CD4-positive, alpha-beta memory T cell (primary cell): ENCODE data around the gene ALOX5. TPM values are rescaled to one million over a fixed set of nuclear protein-coding genes. Genes with fewer than 3 reads are reported as not detected.

Experiments
- CTCF ChIA-PET: fragments of 350-600 bp; sonication (Branson Sonifier 250); formaldehyde crosslinking; loops from one replicate; lab custom pipeline; 2021; ENCODE audit warnings: inconsistent platforms; ENCODE audit not compliant: partially characterized antibody; lab: Charles Lee
- POLR2A ChIA-PET: fragments of 350-600 bp; sonication (Branson Sonifier 250); formaldehyde crosslinking; loops from one replicate; lab custom pipeline; 2021; ENCODE audit not compliant: partially characterized antibody; lab: Charles Lee
- DNase-seq, 5 donors: peaks; one replicate each; pipeline versions ENCODE4 v3.0.0 to v3.0.0-alpha.2; 2020 to 2022; ENCODE audit warnings: mixed read lengths in 1 of 5
- H3K27ac ChIP-seq: one replicate; pipeline ENCODE4 v1.7.0; 2013; ENCODE audit warnings: low read depth, low read length
- H3K27me3 ChIP-seq: 2 replicates; pipeline ENCODE4 v1.7.0; 2013; ENCODE audit warnings: mild to moderate bottlenecking, low read length, moderate library complexity; ENCODE audit not compliant: insufficient read depth
- H3K36me3 ChIP-seq: 2 replicates; pipeline ENCODE4 v1.7.0; 2013; ENCODE audit warnings: mild to moderate bottlenecking, low read length, moderate library complexity; ENCODE audit not compliant: insufficient read depth
- H3K4me1 ChIP-seq: 2 replicates; pipeline ENCODE4 v1.7.0; 2013; ENCODE audit warnings: mild to moderate bottlenecking, low read length, moderate library complexity; ENCODE audit not compliant: insufficient read depth
- H3K4me3 ChIP-seq, 2 donors: one replicate each; pipeline ENCODE4 v1.7.0; 2013; ENCODE audit warnings: low read length in 2 of 2, mild to moderate bottlenecking in 1 of 2
- H3K9me3 ChIP-seq, 2 donors: one replicate each; pipeline ENCODE4 v1.7.0; 2013; ENCODE audit warnings: low read length in 2 of 2, control low read depth in 1 of 2; ENCODE audit not compliant: control insufficient read depth in 1 of 2
- H3K27ac Mint-ChIP-seq, 7 donors: one replicate each; pipeline ENCODE4 v1.8.0; 2020 to 2021; ENCODE audit warnings: mixed read lengths in 7 of 7, mild to moderate bottlenecking in 6 of 7, inconsistent platforms in 3 of 7, moderate library complexity in 3 of 7
- H3K27me3 Mint-ChIP-seq, 2 donors: one replicate each; pipeline ENCODE4 v1.8.0; 2020 to 2021; ENCODE audit warnings: mixed read lengths in 2 of 2
- H3K36me3 Mint-ChIP-seq, 2 donors: one replicate each; pipeline ENCODE4 v1.8.0; 2020 to 2021; ENCODE audit warnings: mixed read lengths in 2 of 2, inconsistent platforms in 1 of 2, mild to moderate bottlenecking in 1 of 2
- H3K4me1 Mint-ChIP-seq, 4 donors: one replicate each; pipeline ENCODE4 v1.8.0; 2020 to 2021; ENCODE audit warnings: mixed read lengths in 4 of 4, mild to moderate bottlenecking in 1 of 4
- H3K4me3 Mint-ChIP-seq, 8 donors: one replicate each; pipeline ENCODE4 v1.8.0; 2020 to 2021; ENCODE audit warnings: mixed read lengths in 8 of 8, mild to moderate bottlenecking in 7 of 8, moderate library complexity in 6 of 8, inconsistent platforms in 3 of 8
- H3K9me3 Mint-ChIP-seq, 8 donors: one replicate each; pipeline ENCODE4 v1.8.0; 2020 to 2021; ENCODE audit warnings: mixed read lengths in 8 of 8, mild to moderate bottlenecking in 5 of 8, inconsistent platforms in 3 of 8, moderate library complexity in 1 of 8
- intact Hi-C: fragments of 100-400 bp; cut with micrococcal nuclease; formaldehyde crosslinking; loops from one replicate; pipeline ENCODE4 v1.15.1; 2023
- polyA plus RNA-seq, 2 donors: library from polyadenylated mRNA; unstranded; fragments of 300-500 nt; fragmentation: Illumina TruSeq; gene quantifications; one replicate each; pipeline ENCODE4 v1.2.3, GENCODE V29; 2021
- total RNA-seq, 2 experiments: library from RNA; stranded (reverse); gene quantifications; one replicate each; pipeline ENCODE4 v1.2.3, GENCODE V29; 2021

ALOX5 gene
- total and polyA plus RNA-seq, 4 experiments from 2014 or later = 3.1 to 30.3 (median 9.3) TPM

DNA sequence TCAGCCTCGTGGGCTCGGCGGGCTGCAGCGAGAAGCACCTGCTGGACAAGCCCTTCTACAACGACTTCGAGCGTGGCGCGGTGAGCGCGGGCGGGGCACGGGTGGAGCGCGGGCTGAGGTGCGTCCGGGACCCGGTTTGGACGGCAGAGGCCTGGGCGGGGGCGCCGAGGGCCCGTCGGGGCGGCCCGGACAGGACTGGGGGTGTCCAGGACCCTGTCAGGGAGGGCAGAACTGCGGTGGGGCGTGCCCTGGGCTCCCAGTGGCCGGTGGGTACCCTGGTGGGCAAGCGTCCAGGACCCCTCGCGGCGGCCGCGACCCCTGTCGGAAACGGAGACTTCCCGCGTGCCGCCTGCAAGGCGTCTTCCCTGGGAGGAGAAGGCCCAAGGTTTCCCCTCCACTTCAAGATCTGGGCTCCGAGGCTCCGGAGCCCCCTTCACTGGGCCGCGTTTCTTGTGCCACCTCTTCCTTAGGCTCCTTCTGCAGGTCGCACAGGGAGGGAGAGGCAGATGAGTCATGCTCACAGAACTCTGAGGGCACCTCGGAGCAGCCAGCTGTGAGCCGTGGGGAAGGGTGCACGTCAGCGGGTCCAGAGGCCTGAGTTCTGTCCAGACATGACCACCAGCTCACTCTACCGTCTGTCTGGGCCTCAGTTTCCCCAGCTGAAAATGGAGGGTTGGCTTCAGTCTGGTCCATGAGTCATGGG lies 485 bp downstream of the ALOX5 start:
- H3K27ac Mint-ChIP-seq = peak overlapping the region in 1 of 7 donors; percentile 22
- no peaks in the 10 kb centered on the region for H3K9me3 Mint-ChIP-seq
- H3K9me3 ChIP-seq = no peaks in the 10 kb centered on the region
- DNase-seq = peak in 3 of 5 donors; percentile 10 to 15 (median 10)
- H3K27ac ChIP-seq = no peak overlapping the region
- H3K4me1 Mint-ChIP-seq = peaks cover 11 to 28% (median 20%) of the 10 kb centered on the region in 4 donors
- no peaks in the 10 kb centered on the region for H3K36me3 ChIP-seq
- H3K4me3 Mint-ChIP-seq = peak overlapping the region; percentile 43 to 79 (median 72)
- peaks cover 10 to 13% of the 10 kb centered on the region in 2 donors for H3K27me3 Mint-ChIP-seq
- H3K4me1 ChIP-seq = peaks cover 20% of the 10 kb centered on the region
- peaks cover 4% of the 10 kb centered on the region for H3K27me3 ChIP-seq
- H3K4me3 ChIP-seq = peak overlapping the region in 1 of 2 donors; percentile 7
- CTCF ChIA-PET = no interaction called here
- intact Hi-C loops = no loop called here
- POLR2A ChIA-PET = interaction anchor here (1.0 to 2.1 kb wide), 3 partner anchors 10 to 45 kb away, joined by 3 to 8 read pairs (median 3); no protein-coding TSS in a partner anchor
- H3K36me3 Mint-ChIP-seq = no peaks in the 10 kb centered on the region

DNA sequence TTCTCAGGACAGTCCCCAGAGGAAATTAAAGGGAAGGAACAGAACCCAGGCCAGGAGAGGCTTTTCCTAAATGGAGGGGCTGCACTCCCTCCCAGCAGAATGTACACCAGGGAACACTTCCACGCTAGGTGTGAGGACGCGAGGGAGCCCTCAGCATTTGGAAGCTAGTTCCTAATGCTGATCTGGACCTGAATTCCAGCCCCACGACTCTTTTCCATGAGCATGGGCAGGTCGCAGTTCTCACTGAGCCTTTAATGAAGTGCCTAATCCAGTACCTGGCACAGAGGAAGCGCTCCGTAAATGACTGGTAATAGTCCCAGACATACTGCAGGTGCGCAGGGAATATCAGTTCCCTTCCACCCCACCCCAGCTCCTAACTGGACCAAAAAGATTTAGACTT lies 1.1 kb downstream of the ALOX5 start:
- intact Hi-C loops = no loop called here
- peaks cover 11 to 28% (median 20%) of the 10 kb centered on the region in 4 donors for H3K4me1 Mint-ChIP-seq
- H3K27me3 Mint-ChIP-seq = peaks cover 10 to 11% of the 10 kb centered on the region in 2 donors

DNA sequence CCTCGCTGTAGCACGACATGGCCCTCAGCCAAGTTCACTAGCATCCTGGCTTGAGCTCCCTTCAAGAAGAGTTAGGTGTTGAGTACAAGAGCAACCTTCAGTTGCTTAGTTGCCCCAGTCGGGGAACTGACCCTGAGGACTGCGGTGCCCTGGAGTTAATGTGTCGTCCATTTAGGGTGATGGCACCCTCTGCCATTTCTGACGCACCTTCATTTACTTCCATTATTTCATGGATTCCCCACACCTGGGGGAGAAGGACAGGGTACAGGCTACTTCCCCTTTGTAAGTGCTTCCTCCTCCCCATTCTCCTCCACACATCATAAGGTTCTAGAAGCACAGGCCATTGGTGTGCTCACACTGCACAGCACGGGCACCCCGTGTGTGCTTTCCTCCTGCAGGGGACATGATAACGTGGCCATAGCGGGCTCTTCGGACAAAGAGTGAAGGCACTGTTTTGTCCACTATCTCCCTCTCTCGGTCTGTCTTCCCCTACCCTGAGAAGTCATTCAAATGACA lies 1.8 kb downstream of the ALOX5 start:
- CTCF ChIA-PET = no interaction called here
- peak overlapping the region in 3 of 7 donors; percentile 27 to 79 (median 57) for H3K27ac Mint-ChIP-seq

More for the DNA sequence above, 1.1 kb downstream of the ALOX5 start:
- Histone ChIP-seq H3K36me3 (no peaks in the 10 kb centered on the region), H3K4me1 (peaks cover 20% of the 10 kb centered on the region), H3K27ac (no peak overlapping the region), H3K4me3 (peak overlapping the region in 1 of 2 donors; percentile 7), H3K9me3 (no peaks in the 10 kb centered on the region), H3K27me3 (peaks cover 4% of the 10 kb centered on the region)
- Mint-ChIP-seq H3K4me3 (peak overlapping the region; percentile 69 to 79 (median 73)), H3K36me3 (no peaks in the 10 kb centered on the region), H3K27ac (peak overlapping the region in 2 of 7 donors; percentile 22 to 57), H3K9me3 (no peaks in the 10 kb centered on the region)
- DNase-seq = no peak
- POLR2A ChIA-PET = interaction anchor here (1.0 to 2.1 kb wide), 3 partner anchors 10 to 44 kb away, joined by 3 to 8 read pairs (median 3); no protein-coding TSS in a partner anchor
- CTCF ChIA-PET = no interaction called here

DNA sequence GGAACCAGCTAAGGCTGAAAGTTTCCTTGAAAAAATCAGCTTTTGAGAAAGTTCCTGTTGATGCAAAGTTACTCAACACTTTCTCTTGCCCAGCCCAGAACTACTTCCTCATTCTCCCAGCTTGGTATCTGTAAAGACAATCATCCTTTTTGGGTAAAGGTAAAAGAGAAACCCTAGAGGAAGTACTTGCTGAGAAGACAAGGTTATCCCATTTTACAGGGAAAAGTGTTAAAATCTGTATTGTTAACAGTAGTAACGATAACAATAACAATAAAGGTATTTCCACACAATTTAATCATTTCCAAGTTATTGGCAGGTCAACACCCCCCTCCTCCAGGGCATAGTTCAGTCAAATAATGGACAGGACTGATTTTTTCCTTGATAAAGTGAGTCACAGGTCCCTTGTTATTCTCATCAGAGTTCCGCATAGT lies 2.4 kb downstream of the ALOX5 start:
- Mint-ChIP-seq H3K9me3 (no peaks in the 10 kb centered on the region), H3K36me3 (no peaks in the 10 kb centered on the region), H3K27ac (no peak overlapping the region), H3K4me1 (peaks cover 11 to 28% (median 20%) of the 10 kb centered on the region in 4 donors), H3K27me3 (peaks cover 7 to 9% of the 10 kb centered on the region in 2 donors), H3K4me3 (peak overlapping the region in 1 of 8 donors; percentile 71)
- H3K4me1 ChIP-seq = peaks cover 20% of the 10 kb centered on the region
- CTCF ChIA-PET = no interaction called here
- H3K27ac ChIP-seq = no peak overlapping the region
- H3K4me3 ChIP-seq = no peak overlapping the region
- no peaks in the 10 kb centered on the region for H3K36me3 ChIP-seq
- H3K9me3 ChIP-seq = no peaks in the 10 kb centered on the region
- intact Hi-C loops = no loop called here
- POLR2A ChIA-PET = interaction anchor here (2.1 kb wide), 1 partner anchor 43 kb away, joined by 8 read pairs; no protein-coding TSS in a partner anchor
- peaks cover 4% of the 10 kb centered on the region for H3K27me3 ChIP-seq
- DNase-seq = no peak

More for the DNA sequence above, 1.8 kb downstream of the ALOX5 start:
- peaks cover 11 to 28% (median 20%) of the 10 kb centered on the region in 4 donors for H3K4me1 Mint-ChIP-seq
- no peaks in the 10 kb centered on the region for H3K9me3 Mint-ChIP-seq
- H3K27me3 Mint-ChIP-seq = peaks cover 7 to 9% of the 10 kb centered on the region in 2 donors
- H3K4me3 Mint-ChIP-seq = peak overlapping the region in 7 of 8 donors; percentile 49 to 76 (median 57)
- no peak overlapping the region for H3K27ac ChIP-seq
- H3K4me3 ChIP-seq = no peak overlapping the region
- no peak for DNase-seq
- H3K36me3 ChIP-seq = no peaks in the 10 kb centered on the region
- peaks cover 4% of the 10 kb centered on the region for H3K27me3 ChIP-seq
- no peaks in the 10 kb centered on the region for H3K9me3 ChIP-seq
- no peaks in the 10 kb centered on the region for H3K36me3 Mint-ChIP-seq
- POLR2A ChIA-PET = interaction anchor here (1.4 to 2.1 kb wide), 2 partner anchors 9 to 44 kb away, joined by 3 to 8 read pairs; no protein-coding TSS in a partner anchor
- intact Hi-C loops = no loop called here
- H3K4me1 ChIP-seq = peaks cover 20% of the 10 kb centered on the region

DNA sequence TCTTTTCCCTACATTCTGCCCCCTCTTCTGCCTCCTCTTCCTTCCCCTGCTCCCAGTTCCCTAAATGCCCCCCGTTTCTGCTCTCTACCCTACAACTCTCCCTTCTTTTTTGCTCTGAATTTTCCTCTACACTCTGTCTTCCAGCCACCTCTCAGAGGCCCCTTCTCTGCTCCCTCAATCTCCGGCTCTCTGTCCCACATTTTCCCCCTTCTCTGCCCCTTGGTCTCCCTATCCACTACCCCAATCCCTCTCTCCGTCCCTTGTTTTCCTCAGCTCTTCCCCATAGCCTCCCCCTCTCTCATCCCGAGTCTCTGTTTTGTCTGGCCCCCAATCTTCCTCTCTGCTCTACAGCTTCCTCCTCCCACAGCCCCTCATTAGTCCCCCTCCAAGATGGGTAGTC lies 3.3 kb downstream of the ALOX5 start:
- Mint-ChIP-seq H3K36me3 (no peaks in the 10 kb centered on the region), H3K27me3 (peaks cover 4 to 9% of the 10 kb centered on the region in 2 donors), H3K4me3 (no peak overlapping the region), H3K9me3 (no peaks in the 10 kb centered on the region), H3K4me1 (peaks cover 11 to 28% (median 20%) of the 10 kb centered on the region in 4 donors), H3K27ac (no peak overlapping the region)
- Histone ChIP-seq H3K27me3 (peaks cover 3% of the 10 kb centered on the region), H3K4me1 (peaks cover 20% of the 10 kb centered on the region), H3K36me3 (no peaks in the 10 kb centered on the region), H3K4me3 (no peak overlapping the region), H3K27ac (no peak overlapping the region), H3K9me3 (no peaks in the 10 kb centered on the region)
- ChIA-PET CTCF (no interaction called here), POLR2A (no interaction called here)
- DNase-seq = no peak
- intact Hi-C loops = no loop called here

DNA sequence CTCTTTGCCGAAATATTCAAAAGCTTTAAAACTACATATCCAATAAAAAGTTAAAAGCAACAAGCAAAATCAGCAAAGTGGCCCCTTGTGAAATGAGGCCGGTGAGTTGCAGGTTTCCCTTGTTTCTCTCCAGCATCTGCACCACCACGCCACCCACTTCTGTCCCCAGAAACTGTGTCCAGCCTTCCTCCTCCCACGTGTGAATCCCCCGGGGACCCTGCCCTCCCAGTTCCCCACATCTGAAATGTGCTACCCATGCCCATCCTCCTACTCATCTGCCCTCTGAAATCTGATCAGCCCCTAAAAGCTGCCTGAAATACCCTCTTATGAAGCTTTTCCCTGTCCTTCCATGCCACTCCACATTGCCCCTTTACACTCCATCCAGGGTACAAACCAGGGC lies 3.8 kb downstream of the ALOX5 start:
- no peak for DNase-seq
- peaks cover 11 to 24% (median 17%) of the 10 kb centered on the region in 4 donors for H3K4me1 Mint-ChIP-seq

More for the DNA sequence above, 3.8 kb downstream of the ALOX5 start:
- no peaks in the 10 kb centered on the region for H3K27me3 ChIP-seq
- no peak overlapping the region for H3K27ac ChIP-seq
- peak overlapping the region in 2 of 7 donors; percentile 30 to 53 for H3K27ac Mint-ChIP-seq
- no peaks in the 10 kb centered on the region for H3K36me3 ChIP-seq
- H3K4me1 ChIP-seq = peaks cover 18% of the 10 kb centered on the region
- H3K4me3 Mint-ChIP-seq = peak overlapping the region in 1 of 8 donors; percentile 24
- intact Hi-C loops = no loop called here
- CTCF ChIA-PET = no interaction called here
- no peaks in the 10 kb centered on the region for H3K9me3 Mint-ChIP-seq
- H3K36me3 Mint-ChIP-seq = no peaks in the 10 kb centered on the region
- POLR2A ChIA-PET = no interaction called here
- H3K27me3 Mint-ChIP-seq = peaks cover 3 to 8% of the 10 kb centered on the region in 2 donors
- H3K9me3 ChIP-seq = no peaks in the 10 kb centered on the region
- H3K4me3 ChIP-seq = no peak overlapping the region
